Measurements from ENCODE around the gene POLR3H.
A peak's percentile ranks its signal among the peaks of the same experiment; 100 is the strongest.

The POLR3H gene

GRCh38 chr22:41551877-41552582 lies 7.8 kb upstream of the POLR3H start:
- no peaks in the 10 kb centered on the region for H3K9me3 ChIP-seq (replicated peaks; ENCODE audit: insufficient read depth, low read length)
- no peaks in the 10 kb centered on the region for H3K79me2 ChIP-seq (ENCODE audit: low read length)
- no peak for DNase-seq
- no peaks in the 10 kb centered on the region for H3K27me3 ChIP-seq (replicated peaks; ENCODE audit: insufficient read depth, low read length)
- no peak overlapping the region for H3K4me3 ChIP-seq (ENCODE audit: low read length)
- H3K9ac ChIP-seq (ENCODE audit: low read length), result no peak overlapping the region
- H3K9me2 ChIP-seq (replicated peaks; ENCODE audit: insufficient read depth, low read length), result no peaks in the 10 kb centered on the region
- H3K4me2 ChIP-seq (ENCODE audit: low read depth, low read length), result peak overlapping the region; percentile 28
- TF ChIP-seq CTCF (IDR thresholded peaks at IDR 0.05; ENCODE audit: low read length), result no peak
- no peak for TF ChIP-seq EZH2 (optimal IDR thresholded peaks at IDR 0.05; ENCODE audit: low read depth, low read length)
- TF ChIP-seq EZH2phosphoT487 (IDR thresholded peaks at IDR 0.05; ENCODE audit: low read length), result no peak
- H3K36me3 ChIP-seq (replicated peaks; ENCODE audit: insufficient read depth, low read length), result no peaks in the 10 kb centered on the region
- no peaks in the 10 kb centered on the region for H4K20me1 ChIP-seq (ENCODE audit: insufficient read depth, low read length)
- peaks cover 2% of the 10 kb centered on the region for H3F3A ChIP-seq (ENCODE audit: insufficient read depth, low read length)
- H2AFZ ChIP-seq (ENCODE audit: low read length), result peak overlapping the region; percentile 58; the same call in 1 of the 2 replicates
- no peak overlapping the region for H3K27ac ChIP-seq (ENCODE audit: low read length)
- peaks cover 8% of the 10 kb centered on the region for H3K4me1 ChIP-seq (ENCODE audit: low read length)

- Histone ChIP-seq H3K36me3 (replicated peaks; ENCODE audit: insufficient read depth, low read length) (no peaks in the 10 kb centered on the region), H3F3A (ENCODE audit: insufficient read depth, low read length) (no peaks in the 10 kb centered on the region), H3K27ac (ENCODE audit: low read length) (no peak overlapping the region), H3K4me3 (ENCODE audit: low read length) (no peak overlapping the region), H3K27me3 (replicated peaks; ENCODE audit: insufficient read depth, low read length) (no peaks in the 10 kb centered on the region), H3K9ac (ENCODE audit: low read length) (no peak overlapping the region), H3K9me2 (replicated peaks; ENCODE audit: insufficient read depth, low read length) (no peaks in the 10 kb centered on the region), H3K79me2 (ENCODE audit: low read length) (no peaks in the 10 kb centered on the region), H2AFZ (ENCODE audit: low read length) (no peak overlapping the region), H3K9me3 (replicated peaks; ENCODE audit: insufficient read depth, low read length) (no peaks in the 10 kb centered on the region), H3K4me2 (ENCODE audit: low read depth, low read length) (no peak overlapping the region), H3K4me1 (ENCODE audit: low read length) (no peaks in the 10 kb centered on the region), H4K20me1 (ENCODE audit: insufficient read depth, low read length) (no peaks in the 10 kb centered on the region)
- no peak for DNase-seq
- no peak for TF ChIP-seq EZH2 (optimal IDR thresholded peaks at IDR 0.05; ENCODE audit: low read depth, low read length)
- no peak for TF ChIP-seq EZH2phosphoT487 (IDR thresholded peaks at IDR 0.05; ENCODE audit: low read length)
- no peak for TF ChIP-seq CTCF (IDR thresholded peaks at IDR 0.05; ENCODE audit: low read length)
These were observed 6.8 kb upstream of the POLR3H start for GRCh38 chr22:41550952-41551491.

- Histone ChIP-seq H2AFZ (ENCODE audit: low read length) (no peak overlapping the region), H3K27me3 (replicated peaks; ENCODE audit: insufficient read depth, low read length) (no peaks in the 10 kb centered on the region), H3K4me3 (ENCODE audit: low read length) (no peak overlapping the region), H3K27ac (ENCODE audit: low read length) (no peak overlapping the region), H3K9ac (ENCODE audit: low read length) (no peak overlapping the region), H4K20me1 (ENCODE audit: insufficient read depth, low read length) (no peaks in the 10 kb centered on the region), H3F3A (ENCODE audit: insufficient read depth, low read length) (0 out of 2 replicates have a peak, but pooled peaks cover 4% of the 10 kb centered on the region), H3K9me3 (replicated peaks; ENCODE audit: insufficient read depth, low read length) (no peaks in the 10 kb centered on the region), H3K4me2 (ENCODE audit: low read depth, low read length) (no peak overlapping the region), H3K4me1 (ENCODE audit: low read length) (peaks cover 5% of the 10 kb centered on the region; the same call in 1 of the 2 replicates), H3K36me3 (replicated peaks; ENCODE audit: insufficient read depth, low read length) (no peaks in the 10 kb centered on the region), H3K9me2 (replicated peaks; ENCODE audit: insufficient read depth, low read length) (no peaks in the 10 kb centered on the region), H3K79me2 (ENCODE audit: low read length) (peaks cover 4% of the 10 kb centered on the region)
- no peak for DNase-seq
- TF ChIP-seq EZH2 (optimal IDR thresholded peaks at IDR 0.05; ENCODE audit: low read depth, low read length) (no peak), EZH2phosphoT487 (IDR thresholded peaks at IDR 0.05; ENCODE audit: low read length) (no peak), CTCF (IDR thresholded peaks at IDR 0.05; ENCODE audit: low read length) (no peak)
These were observed 4.6 kb upstream of the POLR3H start for GRCh38 chr22:41548830-41549211.
